GM23248 (cell line): Measurements from ENCODE around the gene CXCR5.

Source experiments
- EZH2 ChIP-seq: fragments of 200-600 bp; sonication (generic); IDR thresholded peaks from 2 replicates; pipeline ENCODE4 v1.6.1; 2018; ENCODE audit warnings: antibody characterized with exemption, mild to moderate bottlenecking; ENCODE audit not compliant: insufficient read depth, poor library complexity, severe bottlenecking
- EZH2phosphoT487 ChIP-seq: fragments of 200-600 bp; sonication (generic); IDR thresholded peaks from 2 replicates; pipeline ENCODE4 v1.6.1; 2018; ENCODE audit warnings: antibody characterized with exemption, moderate library complexity, mild to moderate bottlenecking, low read depth; ENCODE audit not compliant: insufficient read depth

DNA sequence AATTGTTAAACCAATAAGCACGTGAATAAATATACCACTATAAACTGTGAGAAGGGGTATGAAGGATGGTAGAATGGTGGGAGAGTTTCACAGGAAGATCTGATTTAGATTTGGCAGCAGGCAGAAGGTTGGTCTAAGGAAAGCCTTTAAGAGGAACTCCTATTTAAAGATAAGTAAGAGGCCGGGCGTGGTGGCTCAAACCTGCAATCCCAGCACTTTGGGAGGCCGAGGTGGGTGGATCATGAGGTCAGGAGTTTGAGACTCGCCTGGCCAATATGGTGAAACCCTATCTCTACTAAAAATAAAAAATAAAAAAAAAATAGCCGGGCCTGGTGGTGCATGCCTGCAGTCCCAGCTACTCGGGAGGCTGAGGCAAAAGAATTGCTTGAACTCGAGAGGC lies 45.8 kb upstream of the CXCR5 start:
- no peak for TF ChIP-seq EZH2
- no peak for TF ChIP-seq EZH2phosphoT487
